ENCODE measurements around the gene LPP. TPM values are rescaled to one million over a fixed set of nuclear protein-coding genes. Genes with fewer than 3 reads are reported as not detected.

The LPP gene
- total RNA-seq, 1 donor from 2014 or later, result 14.2 TPM

DNA sequence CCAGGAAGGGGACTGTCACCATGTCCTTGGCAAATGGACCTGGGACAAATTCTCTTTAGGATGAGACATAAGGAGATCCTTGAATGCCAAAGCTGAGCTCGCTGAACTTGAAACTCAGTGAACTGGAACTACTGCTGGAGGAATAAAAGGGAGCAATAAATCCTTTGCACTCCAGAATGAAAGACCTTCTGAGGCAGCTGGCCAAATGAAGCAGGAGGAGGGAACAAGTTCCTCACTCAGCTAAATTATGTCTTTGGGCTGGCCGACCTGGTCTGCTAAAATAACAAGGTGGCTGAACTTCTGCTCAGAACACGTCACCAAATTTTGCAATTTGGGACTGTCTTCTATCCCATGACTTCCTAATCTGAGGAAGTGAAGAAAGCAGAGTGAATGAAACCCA is 314.7 kb downstream of the LPP start:
- TF ChIP-seq, protein P1, sequence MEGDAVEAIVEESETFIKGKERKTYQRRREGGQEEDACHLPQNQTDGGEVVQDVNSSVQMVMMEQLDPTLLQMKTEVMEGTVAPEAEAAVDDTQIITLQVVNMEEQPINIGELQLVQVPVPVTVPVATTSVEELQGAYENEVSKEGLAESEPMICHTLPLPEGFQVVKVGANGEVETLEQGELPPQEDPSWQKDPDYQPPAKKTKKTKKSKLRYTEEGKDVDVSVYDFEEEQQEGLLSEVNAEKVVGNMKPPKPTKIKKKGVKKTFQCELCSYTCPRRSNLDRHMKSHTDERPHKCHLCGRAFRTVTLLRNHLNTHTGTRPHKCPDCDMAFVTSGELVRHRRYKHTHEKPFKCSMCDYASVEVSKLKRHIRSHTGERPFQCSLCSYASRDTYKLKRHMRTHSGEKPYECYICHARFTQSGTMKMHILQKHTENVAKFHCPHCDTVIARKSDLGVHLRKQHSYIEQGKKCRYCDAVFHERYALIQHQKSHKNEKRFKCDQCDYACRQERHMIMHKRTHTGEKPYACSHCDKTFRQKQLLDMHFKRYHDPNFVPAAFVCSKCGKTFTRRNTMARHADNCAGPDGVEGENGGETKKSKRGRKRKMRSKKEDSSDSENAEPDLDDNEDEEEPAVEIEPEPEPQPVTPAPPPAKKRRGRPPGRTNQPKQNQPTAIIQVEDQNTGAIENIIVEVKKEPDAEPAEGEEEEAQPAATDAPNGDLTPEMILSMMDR (IDR thresholded peaks at IDR 0.05; ENCODE audit: insufficient read depth, low read length, severe bottlenecking), result no peak
- Histone ChIP-seq H3K27me3 (ENCODE audit: control insufficient read depth, insufficient read depth, low read length) (no peaks in the 10 kb centered on the region), H3K36me3 (ENCODE audit: control insufficient read depth, insufficient read depth, low read length) (no peaks in the 10 kb centered on the region), H3K4me3 (ENCODE audit: low read depth, low read length) (no peak overlapping the region)
- FAIRE-seq (no peak), DNase-seq (ENCODE audit: low read depth) (no peak)

DNA sequence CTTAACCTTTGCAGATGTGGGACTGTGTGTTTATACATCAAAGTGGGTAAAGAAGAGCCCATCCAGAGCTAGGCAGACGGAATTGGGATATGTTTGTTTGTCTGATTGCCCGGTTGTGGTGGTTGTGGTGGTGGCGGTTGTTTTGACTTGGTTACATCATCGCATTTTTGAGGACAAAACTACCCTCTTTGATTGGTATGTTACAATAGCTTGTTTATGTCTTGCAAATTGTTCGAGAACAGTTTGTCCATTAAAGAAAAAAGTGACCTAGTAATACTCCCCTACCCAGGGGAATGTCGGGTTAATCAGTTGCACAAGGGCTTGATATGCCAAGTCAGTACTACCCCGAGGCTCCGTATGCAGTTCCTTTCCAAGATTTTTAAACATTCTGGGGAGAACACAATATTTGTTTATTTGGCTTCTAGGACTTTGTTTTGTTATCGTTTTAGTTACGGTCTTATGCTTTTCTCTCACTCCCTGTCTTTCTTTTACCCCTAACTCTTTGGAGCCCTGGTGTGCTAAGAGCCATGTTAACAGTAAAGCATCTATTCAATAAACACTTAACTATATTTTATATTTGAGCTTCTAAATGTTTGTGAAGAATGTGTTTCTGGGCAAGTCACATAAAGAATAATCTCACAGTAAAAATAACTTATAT is 315.4 kb downstream of the LPP start:
- FAIRE-seq, result no peak
- DNase-seq (ENCODE audit: low read depth), result no peak
- no peak overlapping the region for H3K4me3 ChIP-seq (ENCODE audit: low read depth, low read length)
- H3K27me3 ChIP-seq (ENCODE audit: control insufficient read depth, insufficient read depth, low read length), result no peaks in the 10 kb centered on the region
- TF ChIP-seq, protein P1 (IDR thresholded peaks at IDR 0.05; ENCODE audit: insufficient read depth, low read length, severe bottlenecking), result no peak
- no peaks in the 10 kb centered on the region for H3K36me3 ChIP-seq (ENCODE audit: control insufficient read depth, insufficient read depth, low read length)

DNA sequence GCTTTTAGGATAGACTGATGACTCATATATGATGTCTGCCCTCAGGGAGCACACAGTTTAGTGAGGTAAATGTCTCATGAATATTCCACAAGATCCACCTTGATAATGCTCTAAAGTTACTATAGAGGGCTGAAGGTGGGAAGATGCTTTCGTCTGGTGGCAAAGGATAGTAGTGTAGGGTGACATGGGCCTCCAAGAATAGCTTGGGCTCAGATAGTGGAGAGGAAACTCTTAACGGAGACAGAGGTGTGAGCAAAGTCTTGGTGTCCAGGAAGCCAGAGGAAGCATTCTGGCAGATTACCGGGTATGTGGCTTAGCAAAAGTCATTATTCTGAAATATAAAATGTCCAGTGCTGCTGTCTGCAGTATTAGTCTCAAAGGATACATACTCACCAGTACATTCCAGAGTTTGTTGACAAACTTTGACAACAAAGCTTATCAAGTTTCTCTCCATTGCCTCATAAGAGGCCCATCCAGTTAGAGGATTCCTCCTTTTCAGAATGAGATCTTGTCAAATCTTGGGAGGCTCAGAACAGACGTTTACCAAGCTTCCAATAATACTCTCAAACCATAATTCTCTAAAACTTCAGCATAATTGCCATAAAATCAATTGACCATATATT is 316.7 kb downstream of the LPP start:
- DNase-seq (ENCODE audit: low read depth) (no peak), FAIRE-seq (no peak)
- TF ChIP-seq, protein P1 (IDR thresholded peaks at IDR 0.05; ENCODE audit: insufficient read depth, low read length, severe bottlenecking), result no peak
- Histone ChIP-seq H3K4me3 (ENCODE audit: low read depth, low read length) (no peak overlapping the region), H3K36me3 (ENCODE audit: control insufficient read depth, insufficient read depth, low read length) (no peaks in the 10 kb centered on the region), H3K27me3 (ENCODE audit: control insufficient read depth, insufficient read depth, low read length) (no peaks in the 10 kb centered on the region)

DNA sequence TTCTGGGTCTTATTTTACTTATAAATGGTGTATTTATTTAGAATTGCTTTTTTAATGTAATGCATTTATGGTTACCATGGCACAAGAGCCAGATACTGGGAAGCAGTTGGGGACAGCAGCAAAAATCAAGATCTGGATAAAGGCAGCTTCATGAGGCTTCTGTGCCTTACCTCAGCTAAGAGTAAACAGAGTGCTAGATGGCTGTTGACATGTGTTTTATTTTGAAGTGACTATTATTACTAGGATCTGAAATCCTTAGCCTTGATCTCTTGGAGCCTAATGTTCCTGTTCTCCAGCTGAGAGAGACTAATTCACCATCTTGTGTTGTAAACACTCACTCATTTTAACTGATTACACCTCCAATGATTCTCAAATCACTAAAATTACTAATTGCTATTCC is 317.8 kb downstream of the LPP start:
- no peak overlapping the region for H3K4me3 ChIP-seq (ENCODE audit: low read depth, low read length)
- no peak for FAIRE-seq
- DNase-seq (ENCODE audit: low read depth), result no peak
- TF ChIP-seq, protein P1 (IDR thresholded peaks at IDR 0.05; ENCODE audit: insufficient read depth, low read length, severe bottlenecking), result no peak
- no peaks in the 10 kb centered on the region for H3K27me3 ChIP-seq (ENCODE audit: control insufficient read depth, insufficient read depth, low read length)
- H3K36me3 ChIP-seq (ENCODE audit: control insufficient read depth, insufficient read depth, low read length), result no peaks in the 10 kb centered on the region

DNA sequence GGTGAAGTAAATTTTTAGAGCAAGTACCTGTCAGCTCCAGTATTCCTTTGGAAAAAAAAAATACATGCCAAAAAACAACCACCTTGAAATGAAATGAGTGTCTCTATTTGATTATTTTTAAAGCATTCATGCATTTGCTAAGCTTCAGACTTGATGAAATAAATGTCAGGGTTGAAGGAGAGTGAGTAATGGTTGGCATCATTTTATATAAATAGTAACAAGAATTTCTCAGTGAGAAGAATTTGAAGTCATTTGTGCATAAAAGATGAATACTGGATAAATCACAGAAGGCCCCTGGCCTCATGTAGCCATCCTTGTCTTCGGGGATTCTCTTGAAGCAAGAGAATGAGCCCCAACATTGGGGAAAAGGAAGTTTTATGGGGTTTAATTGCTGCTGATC is 318.4 kb downstream of the LPP start:
- FAIRE-seq, result no peak
- DNase-seq (ENCODE audit: low read depth), result no peak

More for the DNA sequence above, 318.4 kb downstream of the LPP start:
- Histone ChIP-seq H3K4me3 (ENCODE audit: low read depth, low read length) (no peak overlapping the region), H3K27me3 (ENCODE audit: control insufficient read depth, insufficient read depth, low read length) (no peaks in the 10 kb centered on the region), H3K36me3 (ENCODE audit: control insufficient read depth, insufficient read depth, low read length) (no peaks in the 10 kb centered on the region)
- TF ChIP-seq, protein P1 (IDR thresholded peaks at IDR 0.05; ENCODE audit: insufficient read depth, low read length, severe bottlenecking), result no peak
